Amniotic stem cell (primary cell): Measurements from ENCODE around the gene LHFPL3.
"Not testable (repeated sequence)": the region's sequence is repeated elsewhere in the genome, so short reads cannot be mapped to it uniquely, and the experiment has no call there.

Source experiments
- DNase-seq: peaks from one replicate; lab custom pipeline; 2025; lab: John Stamatoyannopoulos, UW

Gene LHFPL3

GRCh38 chr7:104482362-104483037 is 154.1 kb downstream of the LHFPL3 start:
- DNase-seq: no peak

GRCh38 chr7:104486931-104487330 is 158.5 kb downstream of the LHFPL3 start:
- no peak for DNase-seq

- DNase-seq: no peak
These were observed 159.2 kb downstream of the LHFPL3 start for GRCh38 chr7:104487642-104488041.

DNA sequence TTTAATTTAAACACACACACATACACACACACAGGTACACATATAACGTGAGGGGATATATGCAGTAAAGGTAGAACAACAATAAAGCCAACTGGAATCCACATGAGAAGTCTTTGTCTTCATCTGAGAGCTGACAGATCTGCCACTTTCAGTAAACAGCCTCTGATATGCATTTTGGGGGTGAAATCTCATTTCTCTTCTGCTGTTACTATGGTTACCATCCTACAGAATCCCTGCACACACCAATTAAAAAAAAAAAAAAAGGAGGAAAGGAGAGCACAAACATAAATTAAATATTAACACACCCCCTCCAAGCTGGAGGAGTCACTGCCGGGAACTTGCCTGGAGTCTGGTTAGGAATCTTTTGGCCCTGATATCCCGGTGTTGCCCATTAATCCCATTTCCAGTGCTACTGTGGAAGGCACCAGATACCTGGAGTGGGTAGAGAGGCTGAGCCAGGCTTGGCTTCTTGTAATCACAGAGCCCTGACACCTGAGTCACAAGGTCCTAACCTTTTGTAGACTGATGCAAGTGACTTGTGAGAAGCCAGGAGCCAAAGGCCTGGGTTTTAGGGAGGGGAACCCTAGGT is 169.1 kb downstream of the LHFPL3 start:
- no peak for DNase-seq

GRCh38 chr7:104499975-104500374 is 171.6 kb downstream of the LHFPL3 start:
- no peak for DNase-seq

- no peak for DNase-seq
These were observed 181.5 kb downstream of the LHFPL3 start for GRCh38 chr7:104509874-104510273.

GRCh38 chr7:104524853-104525252 is 196.4 kb downstream of the LHFPL3 start:
- no peak for DNase-seq

DNA sequence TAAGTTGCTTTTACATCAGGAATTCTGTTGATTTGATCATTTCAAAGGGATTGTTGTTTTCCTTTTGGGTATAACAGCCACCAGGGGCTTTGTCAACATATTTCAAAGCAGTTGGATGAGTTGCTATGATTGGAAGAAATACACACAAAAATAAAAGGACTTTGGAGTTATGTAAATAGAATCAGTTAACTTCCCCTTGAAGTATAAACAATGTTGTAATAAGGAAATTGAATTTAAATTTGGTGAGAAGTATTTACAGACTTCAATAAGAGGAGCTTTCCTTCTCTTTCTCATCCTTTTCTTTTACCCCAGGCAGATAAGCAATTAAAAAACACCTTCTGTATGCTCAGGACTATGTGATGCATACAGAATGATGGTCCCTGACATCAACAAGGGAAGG is 199.7 kb downstream of the LHFPL3 start:
- DNase-seq: no peak

DNA sequence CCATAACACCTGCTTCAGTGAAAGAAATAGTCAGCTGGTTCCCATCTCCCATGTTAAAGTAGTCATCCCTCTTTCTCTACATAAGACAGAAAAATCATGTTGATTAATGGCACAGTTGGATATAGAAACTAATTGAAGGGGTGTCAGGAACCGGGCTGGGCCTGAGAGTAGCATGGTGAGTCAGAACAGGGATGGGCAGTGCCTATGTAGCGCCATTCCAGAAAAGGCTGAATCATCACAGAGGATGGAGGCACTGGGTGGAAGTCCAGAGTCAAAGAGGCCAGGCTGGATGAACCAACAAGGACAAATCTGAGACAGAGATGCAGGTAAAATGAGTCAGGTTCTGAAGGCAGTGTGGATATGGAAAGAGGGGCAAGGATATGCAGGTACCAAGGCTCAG is 201.2 kb downstream of the LHFPL3 start:
- no peak for DNase-seq

DNA sequence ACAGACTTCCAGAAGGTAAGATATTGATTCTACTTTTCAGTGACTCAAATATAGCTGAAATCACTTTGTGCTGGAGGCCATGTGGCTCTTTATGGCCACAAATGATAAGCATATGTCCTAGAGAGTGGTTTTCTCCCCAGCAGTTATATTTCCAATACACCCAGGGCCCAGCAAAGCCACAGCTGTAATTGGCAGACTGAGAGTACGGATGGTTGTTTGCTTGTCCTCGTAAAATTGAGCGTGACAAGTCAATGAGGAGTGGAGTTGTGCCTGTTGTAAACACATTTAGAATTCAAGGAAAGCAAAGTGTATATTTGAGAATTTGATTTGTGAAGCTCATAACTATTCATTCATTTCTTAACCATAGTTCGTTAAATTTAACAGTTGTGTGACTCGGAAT is 201.8 kb downstream of the LHFPL3 start:
- no peak for DNase-seq

- DNase-seq: no peak
These were observed 205.7 kb downstream of the LHFPL3 start for GRCh38 chr7:104534149-104534548.

GRCh38 chr7:104535841-104536240 is 207.4 kb downstream of the LHFPL3 start:
- no peak for DNase-seq

- DNase-seq: no peak
These were observed 208.6 kb downstream of the LHFPL3 start for GRCh38 chr7:104536956-104537355.

DNA sequence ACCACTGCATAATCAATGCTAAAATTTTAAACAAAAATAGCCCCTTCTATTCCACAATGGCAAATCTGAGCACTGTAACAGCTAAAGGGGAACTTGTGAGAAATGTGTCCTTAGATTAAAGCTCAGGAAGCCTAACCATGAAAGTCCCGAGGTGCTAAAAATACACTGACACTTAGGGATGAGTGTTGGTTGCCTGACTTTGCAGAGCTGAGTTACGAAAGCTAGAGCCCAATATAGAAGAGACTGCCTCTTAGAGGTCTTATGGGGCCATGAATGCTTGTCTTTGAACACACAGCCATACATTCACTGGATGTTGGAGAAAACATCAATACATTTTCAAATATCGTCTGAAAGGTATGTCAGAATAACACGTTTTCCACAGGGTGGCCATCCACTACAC is 209.7 kb downstream of the LHFPL3 start:
- no peak for DNase-seq

DNA sequence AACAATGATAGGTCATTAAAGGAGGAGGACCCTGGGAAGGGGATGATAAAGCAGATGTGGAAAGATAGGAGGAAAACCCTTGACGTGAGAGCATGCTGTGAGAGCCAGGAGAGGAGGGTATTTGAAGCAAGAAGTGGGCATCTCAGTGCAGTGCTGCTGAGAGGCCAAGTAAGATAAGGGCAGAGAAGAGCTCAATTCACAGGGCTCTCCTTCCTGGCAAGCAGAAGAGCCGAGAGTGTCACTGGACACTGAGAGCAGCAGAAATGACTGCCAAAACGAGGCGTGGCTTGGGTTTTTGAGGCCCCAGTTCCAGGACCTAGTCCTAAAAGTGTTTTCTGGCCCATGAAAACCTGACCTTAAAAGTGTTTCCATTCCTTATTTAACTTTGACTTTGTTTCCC is 213.5 kb downstream of the LHFPL3 start:
- no peak for DNase-seq

DNA sequence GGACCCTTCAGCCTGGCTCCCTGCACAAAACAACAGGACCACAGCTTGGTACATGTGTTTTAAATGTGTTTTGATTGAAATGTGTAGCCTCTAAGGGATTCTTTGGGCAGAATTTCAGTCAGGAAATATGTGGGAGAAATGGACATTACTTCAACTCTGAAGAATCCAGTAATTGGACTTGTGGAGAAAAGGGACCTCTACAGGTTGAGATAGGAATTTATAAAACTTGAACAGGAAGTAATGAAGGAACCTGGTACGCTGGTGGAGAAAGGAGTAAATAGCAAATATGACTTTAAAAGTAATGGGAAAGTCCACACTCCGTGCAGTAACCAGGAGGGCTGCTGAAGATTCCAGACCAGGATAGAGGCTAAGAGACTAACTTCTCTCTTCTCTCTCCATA is 220.5 kb downstream of the LHFPL3 start:
- no peak for DNase-seq

GRCh38 chr7:104550362-104550761 is 222.0 kb downstream of the LHFPL3 start:
- DNase-seq: no peak

GRCh38 chr7:104551226-104551625 is 222.8 kb downstream of the LHFPL3 start:
- no peak for DNase-seq

DNA sequence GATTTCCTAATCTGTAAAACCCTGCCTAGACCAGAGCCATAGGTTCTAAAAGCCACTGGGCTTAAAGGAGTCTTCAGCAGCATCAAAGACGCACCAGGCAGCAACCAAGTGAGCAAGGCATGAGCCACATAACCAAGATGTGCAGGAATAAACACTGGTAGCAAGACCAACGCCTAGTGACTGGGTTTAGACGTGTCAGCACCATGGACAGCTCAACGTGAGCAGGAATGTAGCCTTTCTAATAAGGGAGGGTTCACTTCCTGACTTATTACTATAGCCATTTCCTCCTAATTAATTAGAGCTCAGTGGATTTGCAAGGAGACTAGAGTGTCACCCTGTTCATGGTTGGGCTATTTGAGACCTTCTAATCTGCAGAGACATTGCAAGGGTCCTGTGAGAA is 223.7 kb downstream of the LHFPL3 start:
- DNase-seq: no peak

- no peak for DNase-seq
These were observed 224.7 kb downstream of the LHFPL3 start for GRCh38 chr7:104553074-104553473.

DNA sequence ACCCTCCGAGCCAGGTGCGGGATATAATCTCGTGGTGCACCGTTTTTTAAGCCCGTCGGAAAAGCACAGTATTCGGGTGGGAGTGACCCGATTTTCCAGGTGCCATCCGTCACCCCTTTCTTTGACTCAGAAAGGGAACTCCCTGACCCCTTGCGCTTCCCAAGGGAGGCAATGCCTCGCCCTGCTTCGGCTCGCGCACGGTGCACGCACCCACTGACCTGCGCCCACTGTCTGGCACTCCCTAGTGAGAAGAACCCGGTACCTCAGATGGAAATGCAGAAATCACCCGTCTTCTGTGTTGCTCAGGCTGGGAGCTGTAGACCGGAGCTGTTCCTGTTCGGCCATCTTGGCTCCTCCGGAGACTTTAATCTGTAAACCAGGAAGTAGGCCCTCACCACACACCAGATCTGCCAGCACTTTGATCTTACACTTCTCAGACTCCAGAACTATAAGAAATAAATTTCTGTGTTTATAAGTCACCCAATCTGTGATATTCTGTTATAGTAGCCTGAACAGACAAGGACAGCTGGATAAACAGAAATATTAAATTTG is 235.0 kb downstream of the LHFPL3 start:
- not testable (repeated sequence) for DNase-seq

DNA sequence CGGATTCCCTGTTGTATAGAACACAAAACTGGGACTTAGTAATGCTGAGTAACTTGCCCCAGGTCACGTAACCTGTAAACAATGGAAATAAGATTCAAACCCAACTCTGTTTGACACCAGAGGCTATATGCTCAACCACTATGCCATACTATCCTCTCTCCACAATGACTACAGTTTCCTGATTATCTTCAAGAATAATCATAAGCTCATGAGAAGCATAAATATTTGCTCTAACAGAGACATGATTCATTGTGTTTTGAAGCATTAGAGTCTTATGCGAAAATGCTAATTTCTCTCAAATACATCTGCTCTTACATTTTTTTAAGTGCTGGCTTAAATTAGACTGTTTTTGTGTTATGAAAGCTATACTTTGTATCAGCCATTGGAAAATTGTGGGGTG is 241.3 kb downstream of the LHFPL3 start:
- DNase-seq: no peak

- no peak for DNase-seq
These were observed 244.2 kb downstream of the LHFPL3 start for GRCh38 chr7:104572554-104572953.

DNA sequence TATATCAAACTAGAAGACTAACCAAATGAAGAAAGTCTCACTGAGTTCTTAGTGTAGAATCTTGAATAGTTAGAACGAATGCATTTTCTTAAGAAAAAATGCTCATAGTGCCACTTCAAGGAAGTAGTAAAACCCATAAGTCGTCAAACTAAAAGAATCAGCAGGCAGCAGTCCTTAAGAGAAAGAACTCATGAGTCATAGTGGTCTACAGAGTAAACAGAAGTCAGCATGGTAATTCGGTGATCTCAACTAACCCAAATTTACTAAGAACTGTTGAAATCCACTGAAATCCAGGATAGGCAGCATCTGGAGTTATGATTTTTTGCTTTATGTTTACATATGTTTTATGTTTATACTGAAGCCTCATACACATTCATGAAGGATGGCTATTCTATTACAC is 256.2 kb downstream of the LHFPL3 start:
- DNase-seq: no peak
